ENCODE data around the gene REX1BD. TPM values are rescaled to one million over a fixed set of nuclear protein-coding genes. Genes with fewer than 3 reads are reported as not detected.

Gene REX1BD
- total and polyA plus RNA-seq, 2 of the 13 experiments (the other 11 are each of a cell fraction or from before 2014, with no cell fraction given): 7.5 to 25.4 TPM

- TF ChIP-seq ZFP41 (CRISPR knock-in tag; IDR thresholded peaks at IDR 0.05; ENCODE audit: borderline replicate concordance) (no peak), FOSL2 (CRISPR knock-in tag; IDR thresholded peaks at IDR 0.05) (peak; percentile 53; the same call in 1 of the 2 replicates), MXI1 (IDR thresholded peaks at IDR 0.05; ENCODE audit: borderline replicate concordance, low read depth, low read length) (peak; percentile 49; the same call in 1 of the 3 replicates), SCMH1 (CRISPR knock-in tag; IDR thresholded peaks at IDR 0.05; ENCODE audit: borderline replicate concordance) (no peak), ZNF772 (CRISPR knock-in tag; IDR thresholded peaks at IDR 0.05) (peak; percentile 82; the same call in 1 of the 2 replicates), ZNF580 (CRISPR knock-in tag; IDR thresholded peaks at IDR 0.05; ENCODE audit: borderline replicate concordance, low read depth) (peak; percentile 84; the same call in 1 of the 2 replicates), IRF9 (CRISPR knock-in tag; IDR thresholded peaks at IDR 0.05; ENCODE audit: borderline replicate concordance) (no peak; the same call in 1 of the 2 replicates), SP4 (CRISPR knock-in tag; IDR thresholded peaks at IDR 0.05) (peak; percentile 45; the same call in 1 of the 2 replicates), ZFP37 (CRISPR knock-in tag; IDR thresholded peaks at IDR 0.05; ENCODE audit: borderline replicate concordance) (no peak; the same call in 1 of the 2 replicates), MAZ (IDR thresholded peaks at IDR 0.05; ENCODE audit: borderline replicate concordance, low read depth, low read length) (0 out of 2 replicates have a peak, but pooled peaks have one; percentile 56), MAZ (CRISPR knock-in tag; IDR thresholded peaks at IDR 0.05; ENCODE audit: low read depth) (peak; percentile 75), ZNF563 (CRISPR knock-in tag; IDR thresholded peaks at IDR 0.05) (no peak), KLF11 (CRISPR knock-in tag; IDR thresholded peaks at IDR 0.05) (no peak), ATF7-NPFF (CRISPR knock-in tag; IDR thresholded peaks at IDR 0.05; ENCODE audit: low read depth) (no peak), SIX4 (CRISPR knock-in tag; IDR thresholded peaks at IDR 0.05) (0 out of 2 replicates have a peak, but pooled peaks have one; percentile 15), ZNF546 (CRISPR knock-in tag; conservative IDR thresholded peaks at IDR 0.05) (0 out of 2 replicates have a peak, but pooled peaks have one; percentile 3), PREB (CRISPR knock-in tag; IDR thresholded peaks at IDR 0.05) (no peak), MYC (CRISPR knock-in tag; IDR thresholded peaks at IDR 0.05; ENCODE audit: borderline replicate concordance) (peak; percentile 76), ZNF503 (CRISPR knock-in tag; IDR thresholded peaks at IDR 0.05) (no peak), CBX1 (IDR thresholded peaks at IDR 0.05; ENCODE audit: low read depth) (no peak), BHLHE40 (IDR thresholded peaks at IDR 0.05; ENCODE audit: low read length) (no peak), IKZF1 (IDR thresholded peaks at IDR 0.05) (no peak), WIZ (CRISPR knock-in tag; IDR thresholded peaks at IDR 0.05) (no peak), ATM (IDR thresholded peaks at IDR 0.05; ENCODE audit: borderline replicate concordance) (no peak), KMT2A (CRISPR knock-in tag; IDR thresholded peaks at IDR 0.05) (peak; percentile 52; the same call in 1 of the 2 replicates)
These were observed at the start of gene REX1BD (continued) for GRCh38 chr19:18588611-18589379.
